ACC112 (cell line): Measurements from ENCODE around the gene BMP8B.
"Not testable (repeated sequence)": the region's sequence is repeated elsewhere in the genome, so short reads cannot be mapped to it uniquely, and the experiment has no call there.

Experiments used
- H2AFZ ChIP-seq: fragments of 200-600 bp; sonication (generic); one replicate; pipeline ENCODE4 v1.6.0; 2017; ENCODE audit warnings: antibody characterized with exemption, low read length; ENCODE audit not compliant: unreplicated experiment
- H3K27ac ChIP-seq: fragments of 200-600 bp; sonication (generic); 2 replicates; pipeline ENCODE4 v1.5.1; 2014; ENCODE audit warnings: low read depth, mild to moderate bottlenecking, antibody characterized with exemption, low read length, moderate library complexity
- H3K27me3 ChIP-seq: fragments of 200-600 bp; sonication (generic); 2 replicates; pipeline ENCODE4 v1.6.1; 2014; ENCODE audit warnings: mild to moderate bottlenecking, antibody characterized with exemption, low read length, moderate library complexity, mixed read lengths; ENCODE audit not compliant: insufficient read depth
- H3K36me3 ChIP-seq: fragments of 200-600 bp; sonication (generic); 2 replicates; pipeline ENCODE4 v1.6.1; 2016; ENCODE audit warnings: mild to moderate bottlenecking, antibody characterized with exemption, low read length, moderate library complexity, mixed read lengths; ENCODE audit not compliant: insufficient read depth
- H3K4me1 ChIP-seq: fragments of 200-600 bp; sonication (generic); one replicate; pipeline ENCODE4 v1.6.1; 2016; ENCODE audit warnings: low read length, mixed read lengths; ENCODE audit not compliant: insufficient read depth, unreplicated experiment, control insufficient read depth
- H3K4me3 ChIP-seq: fragments of 200-600 bp; sonication (generic); 2 replicates; pipeline ENCODE4 v1.5.1; 2014; ENCODE audit warnings: mild to moderate bottlenecking, low read depth, low read length
- H3K79me2 ChIP-seq: fragments of 200-600 bp; sonication (generic); one replicate; pipeline ENCODE4 v1.6.0; 2016; ENCODE audit warnings: low read length; ENCODE audit not compliant: control insufficient read depth, unreplicated experiment, insufficient read depth

BMP8B gene

GRCh38 chr1:39787964-39788363 is 701 bp downstream of the BMP8B start:
- H3K79me2 ChIP-seq, H3K4me3 ChIP-seq, H3K27ac ChIP-seq, H2AFZ ChIP-seq, H3K36me3 ChIP-seq, H3K4me1 ChIP-seq: not testable (repeated sequence)
- H3K27me3 ChIP-seq, result peaks cover 25% of the 10 kb centered on the region

- Histone ChIP-seq H2AFZ (no peak overlapping the region), H3K79me2 (no peaks in the 10 kb centered on the region), H3K27me3 (peaks cover 23% of the 10 kb centered on the region), H3K27ac (no peak overlapping the region), H3K4me3 (no peak overlapping the region), H3K4me1 (peaks cover 4% of the 10 kb centered on the region), H3K36me3 (no peaks in the 10 kb centered on the region)
These were observed 1.2 kb downstream of the BMP8B start for GRCh38 chr1:39787468-39787867.

GRCh38 chr1:39787108-39787375 is 1.6 kb downstream of the BMP8B start:
- not testable (repeated sequence) for H3K79me2 ChIP-seq, H3K4me1 ChIP-seq, H2AFZ ChIP-seq, H3K4me3 ChIP-seq, H3K27ac ChIP-seq, H3K36me3 ChIP-seq
- peaks cover 22% of the 10 kb centered on the region for H3K27me3 ChIP-seq

GRCh38 chr1:39786303-39787107 is 2.2 kb downstream of the BMP8B start:
- not testable (repeated sequence) for H3K79me2 ChIP-seq, H3K4me1 ChIP-seq

GRCh38 chr1:39782685-39783084 is 6.0 kb downstream of the BMP8B start:
- H2AFZ ChIP-seq, H3K79me2 ChIP-seq, H3K36me3 ChIP-seq, H3K4me1 ChIP-seq, H3K4me3 ChIP-seq, H3K27ac ChIP-seq: not testable (repeated sequence)
- H3K27me3 ChIP-seq, result peaks cover 30% of the 10 kb centered on the region

More at GRCh38 chr1:39786303-39787107, 2.2 kb downstream of the BMP8B start:
- not testable (repeated sequence) for H2AFZ ChIP-seq, H3K4me3 ChIP-seq, H3K36me3 ChIP-seq, H3K27ac ChIP-seq
- H3K27me3 ChIP-seq, result peaks cover 23% of the 10 kb centered on the region

- no peak overlapping the region for H3K27ac ChIP-seq
- H2AFZ ChIP-seq, result no peak overlapping the region
- H3K4me3 ChIP-seq, result no peak overlapping the region
- H3K27me3 ChIP-seq, result peaks cover 24% of the 10 kb centered on the region
- H3K36me3 ChIP-seq, result no peaks in the 10 kb centered on the region
- no peaks in the 10 kb centered on the region for H3K79me2 ChIP-seq
- H3K4me1 ChIP-seq, result peaks cover 4% of the 10 kb centered on the region
These were observed 6.6 kb downstream of the BMP8B start for GRCh38 chr1:39782103-39782502.

GRCh38 chr1:39781349-39781715 is 7.3 kb downstream of the BMP8B start:
- H2AFZ ChIP-seq, result no peak overlapping the region
- no peak overlapping the region for H3K4me3 ChIP-seq
- H3K27ac ChIP-seq, result no peak overlapping the region
- H3K4me1 ChIP-seq, result peaks cover 4% of the 10 kb centered on the region
- H3K36me3 ChIP-seq, result no peaks in the 10 kb centered on the region
- H3K27me3 ChIP-seq, result peaks cover 22% of the 10 kb centered on the region
- H3K79me2 ChIP-seq, result no peaks in the 10 kb centered on the region

GRCh38 chr1:39779821-39780220 is 8.8 kb downstream of the BMP8B start:
- Histone ChIP-seq H3K79me2 (no peaks in the 10 kb centered on the region), H3K4me1 (no peaks in the 10 kb centered on the region), H3K27ac (no peak overlapping the region), H3K36me3 (no peaks in the 10 kb centered on the region), H2AFZ (no peak overlapping the region), H3K4me3 (no peak overlapping the region), H3K27me3 (peaks cover 22% of the 10 kb centered on the region)

- Histone ChIP-seq H2AFZ (no peak overlapping the region), H3K79me2 (no peaks in the 10 kb centered on the region), H3K27ac (no peak overlapping the region), H3K4me3 (no peak overlapping the region), H3K27me3 (peaks cover 22% of the 10 kb centered on the region), H3K36me3 (no peaks in the 10 kb centered on the region), H3K4me1 (no peaks in the 10 kb centered on the region)
These were observed 9.5 kb downstream of the BMP8B start for GRCh38 chr1:39779137-39779536.

- not testable (repeated sequence) for H2AFZ ChIP-seq, H3K4me3 ChIP-seq, H3K27ac ChIP-seq, H3K36me3 ChIP-seq, H3K79me2 ChIP-seq, H3K4me1 ChIP-seq
- H3K27me3 ChIP-seq, result peaks cover 22% of the 10 kb centered on the region
These were observed 10.1 kb downstream of the BMP8B start for GRCh38 chr1:39778463-39779099.

GRCh38 chr1:39777896-39778295 is 10.8 kb downstream of the BMP8B start:
- not testable (repeated sequence) for H3K4me3 ChIP-seq, H3K36me3 ChIP-seq, H3K27ac ChIP-seq, H2AFZ ChIP-seq, H3K79me2 ChIP-seq, H3K4me1 ChIP-seq
- H3K27me3 ChIP-seq, result peaks cover 22% of the 10 kb centered on the region
